DMS114 treated with DMSO at 0.1 percent for 48 hours (cell line): ENCODE measurements around the gene PRR15L.

ENCODE experiments used
- DNase-seq: peaks from one replicate; lab custom pipeline; 2025; ENCODE audit not compliant: unreplicated experiment; lab: John Stamatoyannopoulos, UW

Gene PRR15L

DNA sequence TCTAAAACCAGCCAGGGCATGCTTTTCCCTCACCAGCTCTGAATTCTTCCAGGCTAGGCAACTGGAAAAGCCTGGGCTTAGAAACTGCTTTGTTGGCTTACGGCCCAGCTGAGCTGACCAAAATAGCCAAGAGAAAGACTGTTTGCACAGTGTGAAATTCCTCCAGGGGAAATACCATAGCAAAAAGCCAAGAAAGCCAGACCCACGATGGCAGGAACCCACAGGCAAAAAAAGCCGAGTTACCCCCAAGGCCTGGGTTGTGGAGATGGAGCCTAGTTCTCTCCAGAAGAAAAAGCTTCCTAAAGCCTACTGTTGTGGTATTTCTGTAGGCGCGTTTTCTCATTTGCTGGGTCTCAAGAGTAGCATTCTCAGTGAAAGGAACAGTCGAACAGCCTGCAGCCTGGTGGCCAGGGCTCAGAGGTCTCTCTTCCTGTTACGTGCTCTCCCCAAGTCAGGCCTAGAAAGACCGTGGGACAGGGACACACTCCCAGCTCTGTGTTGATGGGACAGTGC is 52.4 kb downstream of the PRR15L start:
- no peak for DNase-seq

DNA sequence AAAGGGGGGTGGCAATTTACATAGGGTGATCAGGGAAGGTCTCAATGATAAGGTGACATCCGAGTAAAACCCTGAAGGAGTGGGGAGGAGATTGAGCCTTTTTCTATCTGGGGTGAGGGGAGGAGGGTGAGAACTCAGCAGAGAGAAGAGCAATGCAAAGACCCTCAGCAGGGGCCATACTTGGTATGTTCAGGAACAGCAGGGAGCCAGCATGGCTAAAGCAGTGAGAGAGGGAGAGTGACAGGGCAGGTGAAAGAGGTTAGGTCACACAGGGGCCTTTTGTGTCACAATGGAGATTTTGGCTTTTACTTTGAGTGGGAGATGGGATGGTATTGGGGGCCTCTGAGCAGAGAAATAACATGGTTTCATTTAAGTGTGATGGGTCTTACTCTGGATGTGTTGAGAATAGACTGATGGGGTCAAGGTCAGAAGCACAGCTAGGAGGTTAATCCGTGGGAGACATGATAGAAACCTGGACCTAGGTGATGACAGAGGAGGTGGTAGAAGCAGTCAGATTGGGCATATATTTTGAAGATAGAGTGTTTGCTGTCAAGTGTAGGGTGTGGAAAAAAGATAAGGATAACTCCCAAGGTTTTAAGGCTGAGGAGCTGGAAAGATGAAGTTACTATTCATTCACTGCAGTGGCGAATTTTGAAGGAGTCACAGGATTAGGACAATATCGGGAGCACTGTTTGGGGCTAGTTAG is 55.5 kb downstream of the PRR15L start:
- no peak for DNase-seq
